G401.6 (cell line): ENCODE data around the gene SLC39A11.

ENCODE experiments used
- FAIRE-seq: peaks from 2 replicates; lab custom pipeline; 2012; peaks lifted over from hg19 to GRCh38; lab: Jason Lieb, UNC

The SLC39A11 gene

DNA sequence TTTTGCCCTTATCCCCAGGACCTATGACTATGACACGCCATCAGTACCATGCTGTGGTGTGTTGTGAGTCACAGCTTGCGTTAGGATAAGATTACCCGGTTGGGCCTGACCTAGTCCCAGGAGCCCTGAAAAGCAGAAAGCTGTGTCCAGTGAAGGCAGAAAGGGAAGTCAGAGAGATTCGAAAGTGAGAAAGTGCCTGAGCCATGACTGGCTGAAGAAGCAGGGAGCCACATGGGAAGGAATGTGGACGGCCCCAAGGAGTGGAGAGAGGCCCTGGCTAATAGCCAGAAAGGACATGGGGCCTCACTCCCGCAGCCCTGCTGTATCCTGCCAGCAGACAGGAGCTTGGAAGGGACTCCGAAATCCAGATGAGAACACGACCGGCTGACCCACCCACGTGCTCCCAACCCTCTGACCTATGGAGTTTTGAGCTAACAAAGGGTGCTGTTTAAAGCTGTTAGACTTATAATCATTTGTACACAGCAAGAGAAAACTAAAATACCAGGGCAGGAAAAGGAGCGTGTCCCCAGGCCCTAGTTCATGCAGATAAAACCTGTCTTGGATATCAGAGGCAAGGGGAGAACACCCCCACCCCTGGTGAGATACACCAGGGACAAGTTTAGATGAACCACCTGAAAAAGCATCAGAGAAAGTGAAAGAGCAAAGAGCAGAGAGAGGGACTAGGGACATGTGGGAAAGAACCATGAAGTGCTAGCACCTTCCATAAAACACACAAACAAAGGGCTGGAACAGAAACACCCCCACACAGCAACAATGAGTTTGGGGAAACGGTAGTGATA lies 115.3 kb downstream of the SLC39A11 start:
- FAIRE-seq: no peak

DNA sequence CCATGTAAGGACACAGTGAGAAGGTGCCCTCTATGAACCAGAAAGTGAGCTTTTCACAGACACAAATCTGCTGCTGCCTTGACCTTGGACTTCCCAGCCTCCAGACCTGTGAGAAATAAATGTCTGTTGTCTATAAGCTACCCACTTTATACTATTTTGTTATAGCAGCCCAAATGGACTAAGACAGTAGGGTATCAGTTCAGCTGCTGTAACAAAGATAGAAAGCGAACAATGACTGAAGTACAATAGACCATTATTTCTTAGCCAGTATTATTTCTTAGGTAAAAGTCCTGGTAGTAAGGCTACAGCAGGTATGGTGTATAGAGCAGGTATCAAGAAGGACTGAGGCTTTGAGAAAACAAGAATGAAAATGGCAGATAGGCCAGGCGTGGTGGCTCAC lies 117.0 kb downstream of the SLC39A11 start:
- no peak for FAIRE-seq

DNA sequence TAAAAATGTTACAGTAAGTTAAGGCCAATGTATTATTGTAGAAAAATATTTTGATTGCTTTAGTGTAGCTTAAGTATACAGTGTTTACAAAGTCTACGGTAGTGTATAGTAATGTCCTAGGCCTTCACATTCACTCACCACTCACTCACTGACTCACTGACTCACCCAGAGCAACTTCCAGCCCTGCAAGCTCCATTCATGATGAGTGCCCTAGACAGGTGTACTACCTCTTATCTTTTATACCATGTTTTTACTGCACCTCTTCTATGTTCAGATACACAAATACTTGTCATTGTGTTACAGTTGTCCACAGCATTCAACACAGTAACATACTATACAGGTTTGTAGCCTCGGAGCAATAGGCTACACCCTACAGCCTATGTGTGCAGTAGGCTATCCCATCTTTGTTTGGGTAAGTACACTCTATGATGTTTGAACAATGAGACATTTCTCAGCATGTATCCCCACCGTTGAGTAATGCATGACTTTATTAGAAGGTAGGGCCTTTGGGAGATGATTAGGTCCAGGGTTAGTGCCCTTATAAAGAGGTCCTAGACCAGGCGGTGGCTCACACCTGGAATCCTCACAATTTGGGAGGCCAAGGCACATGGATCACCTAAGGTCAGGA lies 117.8 kb downstream of the SLC39A11 start:
- no peak for FAIRE-seq

- no peak for FAIRE-seq
Measured at GRCh38 chr17:72972263-72972951, 120.1 kb downstream of the SLC39A11 start.

DNA sequence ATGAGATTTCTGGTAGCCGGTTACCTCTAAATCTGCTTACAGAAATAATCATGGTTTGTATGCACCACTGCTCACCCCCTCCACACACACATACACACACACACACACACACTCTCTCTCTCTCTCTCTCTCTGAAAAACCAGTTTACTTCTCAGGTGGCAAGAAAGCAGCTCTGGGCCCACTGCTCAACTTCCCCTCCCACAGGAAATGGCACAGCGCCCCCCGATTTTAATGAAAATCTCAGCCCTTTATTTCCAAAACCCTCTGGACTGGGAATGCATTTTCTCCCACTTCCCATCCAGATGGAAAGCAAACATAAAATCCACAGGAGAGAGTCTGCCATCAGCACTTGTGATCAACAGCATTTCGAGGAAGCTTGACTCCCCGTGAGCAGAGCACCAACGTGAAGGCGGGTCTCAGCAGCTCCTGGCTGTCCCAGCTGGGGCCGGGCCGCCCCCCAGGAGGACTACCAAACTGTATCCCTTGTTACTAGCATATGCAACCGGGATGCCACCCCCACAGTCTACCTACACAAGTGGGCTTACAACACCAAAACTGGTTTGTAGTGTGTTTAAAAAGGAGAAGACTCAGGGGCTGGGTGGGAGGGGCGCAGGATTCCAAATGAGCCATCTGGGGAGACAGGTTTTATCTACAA lies 121.1 kb downstream of the SLC39A11 start:
- no peak for FAIRE-seq

- FAIRE-seq: no peak
Measured at GRCh38 chr17:72970797-72971196, 121.7 kb downstream of the SLC39A11 start.

DNA sequence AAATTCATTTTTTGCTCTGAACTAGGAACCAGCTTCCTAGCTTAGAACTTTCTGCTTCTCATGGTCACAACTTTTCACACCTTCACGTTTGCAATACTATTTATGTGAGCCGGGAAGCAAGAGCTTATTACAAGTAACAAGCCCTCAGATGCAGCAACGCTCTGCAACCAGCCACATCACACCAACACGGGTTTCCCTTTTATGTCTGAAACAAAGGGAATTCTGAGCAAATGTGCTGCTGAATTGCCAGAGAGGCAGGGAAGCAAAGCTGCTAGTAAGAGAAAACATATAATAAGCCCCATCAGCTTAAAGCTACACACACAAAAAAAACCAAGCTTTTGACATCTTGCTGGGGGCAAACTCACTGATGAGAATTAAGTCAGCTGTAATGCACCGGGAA lies 122.2 kb downstream of the SLC39A11 start:
- FAIRE-seq: no peak

GRCh38 chr17:72969293-72969906 lies 123.1 kb downstream of the SLC39A11 start:
- FAIRE-seq: no peak

GRCh38 chr17:72968798-72969197 lies 123.7 kb downstream of the SLC39A11 start:
- no peak for FAIRE-seq

DNA sequence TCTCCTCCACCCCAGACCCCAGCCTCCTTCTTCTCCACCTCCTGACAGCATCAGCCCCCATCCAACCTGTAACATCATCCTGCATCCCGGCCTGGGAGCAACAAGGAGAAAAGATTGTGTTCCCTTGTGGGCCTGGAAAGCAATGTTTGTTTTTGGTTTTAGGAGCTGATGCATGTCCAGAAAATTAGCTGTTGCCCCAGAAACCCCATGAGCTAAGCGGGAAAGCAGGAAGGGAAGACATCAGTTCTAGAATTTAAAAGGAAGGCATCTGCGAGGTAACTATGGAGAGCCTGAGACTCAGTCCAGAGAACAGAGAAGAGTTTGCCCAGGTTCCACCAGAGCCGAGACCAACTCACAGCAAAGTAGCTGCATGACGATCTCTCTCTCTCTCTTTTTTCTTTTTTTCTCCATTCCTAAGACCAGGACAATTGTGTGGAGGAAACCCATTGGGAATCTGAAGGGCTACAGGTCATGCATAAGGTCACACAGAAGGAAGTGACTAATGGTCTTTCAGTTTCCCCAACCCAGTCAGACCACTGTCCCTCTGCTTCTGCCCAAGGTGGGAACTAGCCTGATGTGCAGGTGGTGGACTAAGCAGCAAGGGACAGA lies 124.4 kb downstream of the SLC39A11 start:
- FAIRE-seq: no peak

DNA sequence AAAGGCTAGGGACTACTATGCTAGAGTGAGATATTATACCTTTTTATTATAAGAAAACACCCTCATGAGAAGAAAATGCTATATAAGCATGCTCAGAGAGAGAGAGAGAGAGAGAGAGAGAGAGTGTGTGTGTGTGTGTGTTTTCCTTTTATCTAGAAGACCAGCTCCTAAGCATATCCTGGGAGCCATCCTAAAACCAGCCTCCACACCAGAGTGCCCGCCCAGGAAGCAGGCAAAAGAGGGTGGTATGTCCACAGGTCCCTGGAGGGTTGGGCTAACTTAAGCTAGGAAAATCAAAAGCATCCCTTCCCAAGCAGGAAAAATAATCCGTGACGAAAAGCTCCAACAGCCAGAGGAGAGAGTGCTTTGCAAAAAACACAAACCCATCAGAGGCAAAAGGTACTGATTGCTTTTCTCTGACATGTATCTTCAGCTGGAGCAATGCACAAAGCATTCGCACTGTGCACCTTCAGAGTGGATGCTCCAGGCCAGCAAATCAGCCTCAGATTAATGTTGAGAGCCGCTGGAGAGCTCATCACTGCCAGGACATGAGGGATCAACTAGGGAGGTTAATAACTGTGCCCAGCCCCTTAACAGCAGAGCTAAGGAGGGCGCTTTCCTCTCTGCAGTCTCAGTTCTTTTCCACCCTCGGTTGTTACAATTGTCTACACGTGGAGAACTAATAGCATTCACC lies 125.1 kb downstream of the SLC39A11 start:
- no peak for FAIRE-seq

GRCh38 chr17:72962106-72962505 lies 130.4 kb downstream of the SLC39A11 start:
- no peak for FAIRE-seq

- FAIRE-seq: no peak
Measured at GRCh38 chr17:72955391-72956140, 136.9 kb downstream of the SLC39A11 start.

DNA sequence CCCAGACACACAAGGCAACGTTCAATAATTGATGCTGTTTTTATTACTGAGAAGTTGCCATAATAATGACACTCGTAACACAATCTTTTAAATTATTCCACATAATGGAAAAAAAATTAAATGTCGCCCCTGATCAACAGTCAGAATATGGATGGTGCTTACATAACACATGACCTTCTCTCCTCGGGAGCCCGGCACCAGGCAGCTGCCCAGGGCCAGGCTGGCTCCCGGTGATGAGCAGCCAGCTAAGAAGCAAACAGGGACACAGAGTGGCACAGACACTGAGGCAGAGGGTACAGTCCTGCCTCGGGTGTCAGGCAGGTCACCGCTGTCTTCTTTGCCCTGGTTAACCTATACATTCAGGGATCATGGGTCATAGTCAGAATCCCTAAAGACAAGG lies 137.9 kb downstream of the SLC39A11 start:
- FAIRE-seq: no peak

DNA sequence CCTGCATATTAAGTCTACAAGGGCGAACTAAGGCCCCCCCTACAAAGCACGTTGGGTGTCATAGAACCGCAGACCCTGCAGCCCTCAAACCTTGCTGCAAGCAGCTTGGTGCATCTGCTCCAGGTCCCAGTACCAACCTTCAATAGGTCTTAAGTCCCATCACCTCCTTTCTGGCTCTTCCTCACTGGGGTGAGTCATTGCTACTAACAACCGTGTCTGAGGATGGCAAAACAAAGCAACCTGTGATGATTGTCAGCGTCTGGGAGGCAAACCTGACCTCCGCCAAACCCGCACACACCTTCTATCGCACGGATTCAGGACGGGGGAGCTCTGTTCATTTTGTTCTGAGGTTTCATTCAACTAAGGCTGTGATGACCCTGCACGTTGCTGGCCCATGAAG lies 138.9 kb downstream of the SLC39A11 start:
- FAIRE-seq: no peak

GRCh38 chr17:72952641-72953315 lies 139.7 kb downstream of the SLC39A11 start:
- FAIRE-seq: no peak

- FAIRE-seq: no peak
Measured at GRCh38 chr17:72952220-72952619, 140.3 kb downstream of the SLC39A11 start.

DNA sequence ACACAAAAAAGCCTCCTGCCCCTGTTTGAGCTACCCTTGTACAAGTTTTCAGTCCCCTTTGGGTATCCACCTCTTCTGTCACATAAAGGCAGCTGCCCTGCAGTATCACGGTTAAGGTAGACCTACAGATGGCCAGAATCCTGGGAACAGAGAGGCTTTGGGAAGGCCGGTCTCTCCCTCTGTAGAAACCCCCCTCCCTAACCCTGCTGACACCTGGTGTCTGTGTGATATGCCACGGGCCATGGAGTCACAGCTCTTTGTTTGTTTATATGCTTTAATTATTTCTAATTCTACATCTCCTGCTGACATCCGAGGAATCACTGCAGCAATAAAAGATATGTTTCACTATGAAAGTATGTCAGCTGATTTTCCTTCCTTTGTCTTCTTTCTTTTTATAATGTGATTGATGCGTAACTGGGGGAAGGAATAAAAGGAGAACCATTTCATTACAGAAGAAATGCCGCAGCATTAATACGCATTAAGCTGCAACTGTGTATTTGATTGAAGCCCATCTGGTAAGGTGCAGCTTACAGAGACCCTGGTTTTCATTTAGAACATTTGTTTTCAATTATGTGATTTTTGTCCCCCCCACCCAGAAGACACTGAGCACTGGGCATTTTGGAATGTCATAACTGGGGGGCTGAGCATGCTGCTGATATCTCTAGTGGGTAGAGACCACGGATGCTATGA lies 142.1 kb downstream of the SLC39A11 start:
- FAIRE-seq: no peak

- FAIRE-seq: no peak
Measured at GRCh38 chr17:72948115-72948514, 144.4 kb downstream of the SLC39A11 start.
